Suprapubic skin (tissue), 4 donors: ENCODE data around the gene DCTD.

Experiments
- CTCF ChIP-seq, 2 donors: fragments of 200-600 bp in 1 of 2; fragments of 450-650 bp in 1 of 2; sonication (generic) in 1 of 2; IDR thresholded peaks; one replicate each; pipeline ENCODE4 v1.5.1; 2016 to 2019; ENCODE audit warnings: antibody characterized with exemption in 2 of 2, mild to moderate bottlenecking in 1 of 2, moderate library complexity in 1 of 2
- POLR2A ChIP-seq, 2 donors: fragments of 450-650 bp; IDR thresholded peaks; one replicate each; pipeline ENCODE4 v1.6.1; 2017; ENCODE audit warnings: antibody characterized with exemption in 2 of 2, mild to moderate bottlenecking in 2 of 2, moderate library complexity in 2 of 2
- POLR2AphosphoS5 ChIP-seq, 3 donors: sonication (generic); formaldehyde crosslinking; IDR thresholded peaks; one replicate each; pipeline ENCODE4 v1.6.1; 2017; ENCODE audit warnings: antibody characterized with exemption in 3 of 3

DNA sequence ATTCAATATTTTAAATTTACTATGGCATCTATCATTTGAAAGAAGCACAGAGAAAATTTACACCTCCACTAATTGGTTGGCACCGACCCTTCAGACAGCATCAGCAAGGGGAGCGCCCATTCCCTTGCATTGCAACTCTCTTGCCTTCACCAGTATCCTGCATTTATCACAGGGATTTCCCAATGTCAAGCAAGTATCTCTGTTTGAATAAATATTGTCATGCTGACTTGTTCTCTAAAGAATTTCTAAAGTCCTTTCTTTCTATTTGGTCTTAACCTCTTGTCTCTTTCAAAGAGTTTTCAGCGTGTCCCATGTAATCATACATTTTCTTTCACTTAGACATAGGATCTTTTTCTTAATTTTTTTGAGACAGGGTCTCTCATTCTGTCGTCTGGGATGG is 10.4 kb downstream of the DCTD start:
- no peak for TF ChIP-seq CTCF (IDR thresholded peaks at IDR 0.05)
- no peak for TF ChIP-seq POLR2A (IDR thresholded peaks at IDR 0.05)
- no peak for TF ChIP-seq POLR2AphosphoS5 (IDR thresholded peaks at IDR 0.05)
